HG02870 (cell line): ENCODE measurements around the gene ODAD2.
"Not testable (repeated sequence)": the region's sequence is repeated elsewhere in the genome, so short reads cannot be mapped to it uniquely, and the experiment has no call there.

Source experiments
- ATAC-seq: cut with Tn5 transposase; IDR thresholded peaks from one replicate; pipeline ENCODE4 v1.9.1; 2021; ENCODE audit warnings: mild to moderate bottlenecking, moderate library complexity; ENCODE audit not compliant: unreplicated experiment

The ODAD2 gene, protein sequence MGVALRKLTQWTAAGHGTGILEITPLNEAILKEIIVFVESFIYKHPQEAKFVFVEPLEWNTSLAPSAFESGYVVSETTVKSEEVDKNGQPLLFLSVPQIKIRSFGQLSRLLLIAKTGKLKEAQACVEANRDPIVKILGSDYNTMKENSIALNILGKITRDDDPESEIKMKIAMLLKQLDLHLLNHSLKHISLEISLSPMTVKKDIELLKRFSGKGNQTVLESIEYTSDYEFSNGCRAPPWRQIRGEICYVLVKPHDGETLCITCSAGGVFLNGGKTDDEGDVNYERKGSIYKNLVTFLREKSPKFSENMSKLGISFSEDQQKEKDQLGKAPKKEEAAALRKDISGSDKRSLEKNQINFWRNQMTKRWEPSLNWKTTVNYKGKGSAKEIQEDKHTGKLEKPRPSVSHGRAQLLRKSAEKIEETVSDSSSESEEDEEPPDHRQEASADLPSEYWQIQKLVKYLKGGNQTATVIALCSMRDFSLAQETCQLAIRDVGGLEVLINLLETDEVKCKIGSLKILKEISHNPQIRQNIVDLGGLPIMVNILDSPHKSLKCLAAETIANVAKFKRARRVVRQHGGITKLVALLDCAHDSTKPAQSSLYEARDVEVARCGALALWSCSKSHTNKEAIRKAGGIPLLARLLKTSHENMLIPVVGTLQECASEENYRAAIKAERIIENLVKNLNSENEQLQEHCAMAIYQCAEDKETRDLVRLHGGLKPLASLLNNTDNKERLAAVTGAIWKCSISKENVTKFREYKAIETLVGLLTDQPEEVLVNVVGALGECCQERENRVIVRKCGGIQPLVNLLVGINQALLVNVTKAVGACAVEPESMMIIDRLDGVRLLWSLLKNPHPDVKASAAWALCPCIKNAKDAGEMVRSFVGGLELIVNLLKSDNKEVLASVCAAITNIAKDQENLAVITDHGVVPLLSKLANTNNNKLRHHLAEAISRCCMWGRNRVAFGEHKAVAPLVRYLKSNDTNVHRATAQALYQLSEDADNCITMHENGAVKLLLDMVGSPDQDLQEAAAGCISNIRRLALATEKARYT

DNA sequence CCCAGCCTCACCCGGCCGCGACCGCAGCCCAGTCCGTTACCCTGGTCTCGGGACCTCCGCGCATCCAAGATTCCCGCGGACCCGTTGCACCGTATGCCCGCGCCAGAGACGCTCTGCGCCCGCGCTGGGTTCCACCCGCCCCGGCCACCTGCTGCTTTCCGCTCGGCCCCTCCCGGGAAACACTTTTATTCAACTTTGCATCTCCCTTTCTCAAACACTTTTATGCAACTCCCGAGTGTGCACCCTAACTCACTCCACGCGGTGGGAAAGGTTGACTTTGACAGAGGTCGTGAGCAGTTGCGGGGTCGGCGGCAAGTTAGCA is at the start of gene ODAD2:
ODAD2 (minus strand) TSS at position 126 of the 322 bp plus-strand sequence. CDS start 3,937 bp downstream, outside the sequence.
- no peak for ATAC-seq

DNA sequence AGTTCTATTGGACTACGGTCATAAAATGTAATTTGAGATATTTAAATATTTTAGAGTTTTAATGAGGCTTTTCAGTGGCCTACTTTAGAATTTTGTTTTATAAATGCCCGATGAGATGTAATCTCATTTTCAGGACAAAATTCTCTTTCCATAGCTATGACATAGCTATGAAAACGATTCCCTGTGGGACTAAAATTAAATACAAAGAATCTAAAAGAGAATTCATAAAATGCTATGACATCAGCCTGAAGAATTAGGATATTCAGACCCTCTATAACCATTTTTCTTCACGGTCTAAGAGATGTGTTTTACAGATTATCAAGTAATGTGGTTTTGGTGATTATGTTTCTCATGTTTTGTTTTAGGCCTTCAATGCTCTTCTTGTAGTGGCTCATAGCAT is 48.2 kb upstream of the ODAD2 start:
- no peak for ATAC-seq

DNA sequence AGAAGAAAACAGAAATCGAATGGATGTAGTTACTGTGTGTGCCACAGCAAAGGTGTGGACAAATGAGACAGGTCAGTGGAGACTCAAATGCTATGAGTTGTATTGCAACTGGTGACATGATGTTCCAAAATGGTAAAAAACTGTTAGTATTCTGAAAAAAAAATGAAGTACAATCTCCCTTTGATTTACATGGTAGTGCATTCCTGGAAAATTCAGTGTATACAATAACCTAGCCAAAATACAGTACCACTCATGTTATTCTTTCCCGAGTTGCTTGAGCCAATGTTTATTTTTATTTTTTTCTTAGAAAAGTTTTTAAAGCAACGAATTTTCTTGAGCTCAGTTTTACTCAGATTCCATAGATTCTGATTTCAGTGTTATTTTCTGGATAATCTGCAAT is 47.7 kb upstream of the ODAD2 start:
- ATAC-seq: no peak

DNA sequence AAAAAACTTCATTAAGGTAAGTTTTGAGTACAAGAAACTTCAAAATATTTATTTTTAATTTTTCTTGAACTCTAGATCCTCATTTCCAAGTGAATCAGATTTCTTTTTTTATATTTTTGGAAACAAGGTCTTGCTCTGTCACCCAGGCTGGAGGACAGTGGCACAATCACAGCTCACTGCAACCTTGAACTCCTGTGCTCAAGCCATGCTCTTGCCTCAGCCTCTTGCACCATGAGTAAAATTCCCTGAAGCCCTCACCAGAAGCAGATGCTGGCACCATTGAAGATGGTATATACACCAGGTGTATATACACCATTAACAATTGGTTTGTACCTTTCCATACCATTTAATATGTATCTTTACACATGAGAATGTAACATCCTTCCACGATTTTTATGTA is 45.1 kb upstream of the ODAD2 start:
- no peak for ATAC-seq

DNA sequence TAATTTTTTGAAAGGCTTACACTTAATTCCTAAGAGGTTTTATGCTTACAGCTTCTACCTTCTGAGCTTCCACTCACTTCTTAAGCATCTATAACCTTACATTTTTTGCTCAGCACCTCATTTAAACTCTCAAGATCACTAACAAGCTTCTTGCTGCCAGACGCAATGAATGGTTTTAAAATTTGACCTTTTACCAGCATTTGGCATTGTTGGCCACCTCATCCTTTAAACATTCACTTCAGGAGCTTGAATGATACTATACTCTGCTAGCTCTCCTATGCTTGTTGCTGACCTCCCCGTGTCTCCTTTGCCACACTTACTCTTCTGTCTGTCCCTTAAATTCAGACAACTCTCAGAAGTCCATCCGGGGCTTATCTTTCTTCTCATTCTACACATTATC is 37.7 kb upstream of the ODAD2 start:
- no peak for ATAC-seq

DNA sequence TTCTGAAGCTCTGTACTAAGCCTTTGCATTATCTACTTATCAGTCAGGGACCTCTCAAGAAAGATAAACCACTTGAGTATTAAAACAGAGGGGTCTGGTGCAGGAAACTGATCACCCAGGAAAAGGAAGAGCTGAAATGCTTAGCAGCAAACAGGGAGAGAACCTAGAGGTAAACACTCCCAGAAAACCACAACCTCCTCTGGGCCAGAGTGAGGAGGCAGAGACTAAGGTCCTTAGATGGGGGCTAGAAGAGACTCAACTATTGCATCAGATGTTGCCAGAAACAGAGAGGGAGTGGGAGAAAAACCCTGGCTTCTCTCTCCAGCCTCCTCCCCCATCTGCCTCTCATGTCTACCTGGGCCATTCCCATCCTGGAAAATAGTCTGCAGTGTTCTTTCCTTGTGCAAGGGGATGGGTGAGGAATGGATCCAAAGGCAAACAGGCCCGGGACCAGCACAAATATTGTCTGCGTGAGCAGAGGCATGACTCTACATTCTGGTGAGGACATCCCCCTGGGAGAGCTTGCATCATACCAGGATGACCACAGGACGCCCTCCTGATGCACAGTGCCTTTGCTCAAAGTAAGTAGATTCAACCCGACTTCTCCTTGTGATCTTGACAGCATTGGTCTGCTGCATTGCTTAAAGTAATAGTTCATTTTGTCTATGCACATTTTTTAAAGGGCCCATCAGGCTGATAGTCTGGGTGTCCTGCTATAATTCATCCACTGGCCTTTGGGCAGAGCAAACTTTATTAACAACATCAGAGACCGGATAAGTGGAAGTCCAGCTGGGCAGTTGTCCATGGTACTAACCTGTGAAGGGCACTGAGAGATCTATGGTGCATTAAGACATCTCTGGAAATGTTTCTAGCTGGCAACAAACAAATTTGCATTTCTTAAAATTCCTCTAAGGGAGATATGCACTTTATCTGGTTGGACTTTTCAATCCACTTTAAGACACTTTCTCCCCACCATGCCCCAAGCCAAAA is 22.4 kb upstream of the ODAD2 start:
- ATAC-seq: no peak

DNA sequence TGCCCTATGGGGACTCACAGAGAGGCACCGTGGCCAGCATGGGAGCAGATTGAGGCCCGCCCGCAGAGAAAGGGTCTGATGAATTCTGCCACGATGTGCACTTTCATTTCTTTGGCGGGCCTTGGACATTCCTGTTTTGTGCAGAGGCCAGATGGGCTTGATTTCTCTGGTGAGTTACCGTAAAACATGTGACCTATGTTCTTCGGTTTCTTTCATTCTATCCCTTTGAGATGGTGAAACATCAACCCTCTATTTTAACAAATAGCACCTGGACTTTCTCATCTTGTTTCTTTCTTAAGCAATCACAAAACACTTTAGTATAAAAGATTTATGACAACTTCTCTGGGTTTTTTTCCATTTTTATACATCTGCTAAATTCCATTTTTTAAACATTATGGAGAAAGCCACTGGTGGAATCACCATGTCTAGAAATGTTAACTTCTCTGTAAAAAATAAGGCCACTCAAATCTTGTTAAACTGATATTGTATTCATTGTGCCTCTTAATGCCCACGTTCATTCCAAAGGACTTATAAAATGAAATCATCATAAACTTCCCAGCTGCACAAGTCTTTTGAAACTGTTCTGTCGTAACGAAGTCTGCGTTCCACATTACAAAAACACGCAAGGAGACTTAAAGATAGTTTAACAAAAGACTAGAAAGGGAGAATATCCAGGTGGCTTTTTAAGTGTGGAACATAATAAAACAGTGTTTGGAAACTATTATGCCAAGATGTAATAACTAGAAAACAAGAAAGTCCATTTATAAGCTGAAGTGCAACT is 21.4 kb upstream of the ODAD2 start:
- ATAC-seq: no peak

DNA sequence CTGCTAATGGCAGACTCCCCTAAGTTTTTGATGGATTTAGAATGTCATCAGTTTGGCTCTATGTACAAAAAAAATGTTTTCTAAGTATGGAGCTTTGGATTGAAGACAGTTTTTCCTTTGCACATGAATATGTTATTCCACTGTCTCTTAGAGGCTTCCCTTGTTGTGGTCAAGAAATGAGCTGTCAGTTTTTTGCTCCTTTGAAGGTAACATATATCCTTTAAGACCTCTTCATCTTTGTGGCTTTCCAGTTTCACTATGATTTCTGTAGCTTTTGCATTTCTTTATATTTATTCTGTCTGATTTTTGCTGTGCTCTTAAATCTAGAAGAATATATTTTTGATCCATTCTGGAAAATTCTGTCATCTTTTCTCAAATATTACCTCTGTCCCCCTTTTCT is 15.8 kb upstream of the ODAD2 start:
- ATAC-seq: no peak

DNA sequence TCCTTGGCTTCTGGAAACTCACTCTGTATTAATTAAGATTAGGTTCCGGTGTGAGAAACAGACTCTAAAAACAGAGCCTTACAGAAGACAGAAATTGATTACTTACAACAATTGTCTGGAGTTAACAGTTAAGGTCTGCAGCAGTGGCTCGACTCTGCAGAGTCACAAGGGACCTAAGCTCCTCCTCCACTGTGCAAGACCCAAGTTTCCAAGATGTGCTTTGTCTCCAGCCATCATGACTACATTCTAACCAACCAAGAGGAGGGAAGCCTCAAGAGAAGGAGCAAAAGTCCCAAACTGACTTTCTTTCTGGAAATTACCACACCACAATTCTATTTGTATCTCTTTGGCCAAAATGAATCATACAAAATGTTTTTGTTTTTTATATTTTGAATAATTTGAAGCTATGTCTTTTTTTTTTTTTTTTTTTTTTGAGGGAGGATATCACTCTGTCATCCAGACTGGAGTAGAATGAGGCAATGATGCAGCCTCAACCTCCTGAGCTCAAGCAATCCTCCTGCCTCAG is 14.2 kb upstream of the ODAD2 start:
- ATAC-seq: no peak

DNA sequence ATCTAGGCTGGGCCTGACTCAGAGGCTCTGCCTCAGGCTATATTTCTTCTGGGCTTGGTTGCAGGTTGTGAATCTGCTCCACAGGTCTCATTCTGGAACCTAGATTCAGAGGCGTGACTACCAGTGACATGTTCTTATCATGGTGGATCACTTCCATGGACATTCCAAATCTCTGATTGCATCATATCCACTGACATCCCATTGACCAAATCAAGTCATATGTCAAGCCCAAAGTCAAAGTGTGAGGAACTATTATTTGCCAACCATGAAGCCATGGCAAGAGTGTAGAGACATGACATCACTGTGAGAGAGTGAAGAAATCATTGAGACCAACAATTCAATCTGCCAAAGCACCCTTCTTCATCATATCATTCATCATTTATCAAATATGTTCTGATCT is 11.9 kb upstream of the ODAD2 start:
- no peak for ATAC-seq

DNA sequence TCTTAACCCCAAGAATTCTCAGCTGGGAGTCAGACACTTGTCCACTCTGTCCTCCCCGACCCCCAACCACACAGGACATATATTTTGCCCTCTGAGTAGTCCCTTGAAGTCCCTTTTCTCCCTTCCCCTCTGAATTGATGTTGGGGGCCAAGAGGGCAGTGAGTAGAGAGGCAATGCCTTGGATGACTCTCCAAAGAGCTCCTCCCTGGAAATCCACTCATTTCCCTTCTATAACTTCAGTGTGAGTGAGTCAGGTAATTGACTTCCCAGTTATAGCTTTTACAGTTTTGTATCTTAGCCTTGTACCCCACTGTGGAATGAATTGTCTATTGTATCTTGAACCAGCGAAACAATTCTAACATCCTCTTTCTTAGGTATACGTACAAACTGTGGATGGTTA is 9.2 kb upstream of the ODAD2 start:
- no peak for ATAC-seq

DNA sequence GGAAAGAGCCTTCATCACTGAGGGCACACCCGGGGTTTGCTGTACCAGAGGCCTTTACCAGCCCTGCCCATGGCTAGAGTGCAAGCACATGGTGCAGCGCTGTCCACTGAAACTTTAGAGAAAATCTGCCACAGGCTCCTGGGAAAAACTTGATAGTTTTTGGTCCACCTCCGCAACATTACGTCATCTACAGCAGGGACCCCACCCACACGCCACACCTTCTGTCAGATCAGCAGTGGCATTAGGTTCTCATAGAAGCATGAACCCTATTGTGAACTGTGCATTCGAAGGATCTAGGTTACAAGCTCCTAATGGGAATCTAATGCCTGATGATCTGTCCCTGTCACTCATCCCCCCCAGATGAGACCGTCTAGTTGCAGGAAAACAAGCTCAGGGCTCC is 2.5 kb upstream of the ODAD2 start:
- no peak for ATAC-seq

DNA sequence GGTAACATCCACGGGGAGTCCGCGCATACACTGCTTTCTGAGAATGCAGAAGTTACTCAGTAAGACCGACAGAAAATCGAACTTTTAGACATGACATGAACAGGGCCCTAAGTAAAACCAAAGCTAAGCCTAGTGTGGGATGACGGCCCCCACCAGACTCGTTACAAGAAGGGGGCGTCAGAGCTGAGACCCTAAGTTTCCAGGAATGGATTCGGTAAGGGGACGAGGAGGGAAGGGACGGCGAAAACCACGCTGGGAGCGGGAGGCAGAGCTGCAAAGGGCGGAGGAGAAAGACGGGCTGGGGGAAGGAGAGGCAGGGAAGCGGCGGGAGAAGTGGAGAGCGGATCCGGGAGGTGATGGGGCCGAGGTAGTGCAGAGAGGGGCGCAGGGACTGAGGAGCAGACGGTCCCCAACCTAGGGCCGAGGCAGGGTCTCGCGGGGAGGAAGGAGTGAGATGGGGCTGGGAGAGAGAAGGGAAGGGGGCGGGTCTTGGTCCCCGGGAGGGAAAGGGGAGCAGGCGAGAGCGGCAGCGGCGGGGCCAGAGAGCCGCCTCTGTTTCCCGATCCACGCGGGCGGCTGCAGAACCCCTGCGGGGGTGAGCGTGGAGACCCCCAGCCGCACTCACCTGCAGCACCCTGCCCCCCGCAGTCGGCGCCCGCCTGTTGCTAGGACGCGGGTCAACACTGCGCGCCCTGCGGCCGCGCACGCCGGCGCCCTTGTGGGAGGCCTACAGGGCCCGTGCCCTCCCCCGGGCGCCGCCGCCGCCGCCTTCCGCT is 513 bp downstream of the ODAD2 start:
- no peak for ATAC-seq

DNA sequence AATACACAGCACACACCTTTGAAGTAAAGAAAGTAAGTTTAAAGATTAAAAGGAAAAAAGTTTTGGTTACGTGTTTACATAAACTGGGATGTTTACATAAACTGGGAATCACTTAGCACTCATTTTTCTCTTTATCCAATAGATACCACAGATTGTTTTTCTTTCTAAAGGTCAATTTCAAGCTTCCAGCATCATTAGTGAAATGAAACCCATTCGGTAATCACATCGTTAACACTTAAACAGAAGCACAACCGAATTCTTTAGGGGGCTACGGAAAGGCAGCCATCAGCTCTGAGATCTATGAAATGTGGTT is 1.1 kb downstream of the ODAD2 start:
- no peak for ATAC-seq

DNA sequence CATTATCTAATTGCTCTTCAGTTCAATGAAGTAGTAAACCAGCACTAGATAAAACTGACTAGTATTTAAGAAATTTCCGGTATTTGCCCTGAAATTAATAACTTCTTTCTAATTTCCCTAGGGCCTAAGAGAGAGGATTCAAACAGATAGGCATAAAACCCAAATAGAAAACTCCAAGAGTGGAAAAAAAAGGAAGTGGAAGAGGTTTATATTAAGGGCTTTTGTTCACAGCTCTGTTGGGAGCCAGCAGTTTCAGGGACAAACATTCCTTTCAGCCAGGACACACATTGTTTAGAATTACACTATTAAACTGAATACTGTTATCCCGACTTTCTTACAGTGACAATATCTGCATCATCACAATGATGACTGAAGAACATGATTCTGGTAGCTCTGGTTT is 3.6 kb downstream of the ODAD2 start:
- no peak for ATAC-seq

DNA sequence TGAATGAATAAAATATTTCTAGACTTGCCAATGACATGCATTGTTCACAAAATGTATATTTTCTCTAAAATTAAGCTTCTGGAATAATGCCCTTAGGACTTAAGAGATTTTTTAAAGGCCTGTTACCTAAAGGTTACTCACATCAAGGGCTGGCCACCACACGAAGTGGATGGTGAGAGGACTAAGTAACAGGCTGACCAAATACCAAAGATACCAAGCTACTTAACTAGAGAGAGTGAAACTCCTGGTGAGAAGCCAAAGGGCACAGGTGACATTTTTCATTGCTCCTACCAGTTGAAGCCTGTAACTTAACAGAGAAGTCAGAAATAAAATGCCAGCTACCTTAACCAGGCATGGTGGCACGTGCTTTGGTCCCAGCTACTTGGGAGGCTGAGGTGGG is 9.5 kb downstream of the ODAD2 start:
- not testable (repeated sequence) for ATAC-seq

DNA sequence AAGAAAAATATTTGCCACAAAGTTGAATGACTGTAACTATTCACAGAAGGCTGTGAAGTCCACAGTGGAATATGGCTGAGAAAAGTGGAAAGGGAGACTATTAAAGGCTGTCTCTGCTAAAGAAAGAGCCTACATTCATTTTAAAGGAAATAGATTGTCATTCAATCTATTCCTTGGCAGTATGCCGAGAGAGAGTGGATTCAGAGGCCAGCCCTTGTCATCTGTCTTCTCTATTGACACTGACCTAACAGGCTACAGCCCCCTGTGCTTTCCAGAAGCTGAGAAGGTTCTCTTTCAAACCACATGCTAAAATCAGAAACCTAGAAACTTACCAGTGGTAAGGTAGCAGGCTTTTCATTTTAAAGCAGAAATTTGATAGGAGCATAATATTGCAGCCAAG is 12.1 kb downstream of the ODAD2 start:
- ATAC-seq: no peak

DNA sequence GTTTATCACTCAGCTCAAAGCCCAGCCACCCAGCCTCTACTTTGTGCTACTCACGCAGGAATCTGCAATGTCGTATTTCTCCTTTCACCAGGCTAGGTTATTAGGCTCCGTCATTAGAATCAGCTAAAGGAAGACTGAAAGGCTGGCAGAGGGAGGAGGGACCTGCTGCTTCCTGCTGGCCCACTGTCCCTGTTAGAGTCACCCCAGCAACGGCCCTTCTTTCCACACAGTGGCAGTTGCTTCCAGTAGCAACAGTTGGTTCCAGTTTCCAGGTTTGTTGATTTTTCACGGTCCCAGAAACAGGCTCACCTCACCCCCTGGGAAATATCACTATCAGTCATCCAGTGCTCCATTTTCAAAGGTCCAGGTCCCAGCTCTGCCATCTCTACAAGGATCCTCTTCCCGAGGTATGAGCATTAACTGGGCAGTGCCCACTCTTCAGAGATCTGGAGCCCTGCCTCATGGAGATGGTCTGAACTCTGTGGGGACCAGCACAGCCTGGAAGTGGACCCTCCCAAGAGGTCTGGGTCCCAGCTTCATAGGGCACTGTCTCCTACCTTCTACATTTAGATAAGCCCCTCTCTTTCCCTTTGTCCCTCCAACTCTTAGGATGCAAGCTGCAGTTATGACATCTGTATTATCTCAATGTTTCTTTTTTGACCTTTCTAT is 15.9 kb downstream of the ODAD2 start:
- no peak for ATAC-seq

DNA sequence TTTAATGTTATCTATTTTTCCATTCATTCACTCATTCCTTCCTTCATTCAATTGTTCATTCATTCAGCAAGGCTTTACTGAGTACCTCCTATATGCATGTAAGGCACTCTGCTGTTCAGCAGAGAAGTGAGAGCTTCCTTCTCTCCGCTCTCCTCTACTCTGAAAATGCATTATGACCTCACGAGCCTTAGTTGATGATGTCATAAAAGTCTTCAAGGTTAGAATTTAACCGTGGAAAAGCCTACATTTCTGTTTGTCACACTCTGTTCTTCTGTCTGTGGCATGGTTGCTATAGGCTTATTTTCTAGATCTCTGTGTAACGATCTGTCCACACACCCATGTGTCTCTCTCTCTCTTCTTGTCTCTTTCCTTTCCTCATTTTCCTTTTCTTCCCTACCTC is 17.1 kb downstream of the ODAD2 start:
- ATAC-seq: no peak
